GM19025 (cell line): ENCODE data around the gene ARAF.
A peak's percentile ranks its signal among the peaks of the same experiment; 100 is the strongest.
"Not testable (repeated sequence)": the region's sequence is repeated elsewhere in the genome, so short reads cannot be mapped to it uniquely, and the experiment has no call there.

Experiments used
- ATAC-seq: cut with Tn5 transposase; IDR thresholded peaks from one replicate; pipeline ENCODE4 v1.9.1; 2021; ENCODE audit warnings: mild to moderate bottlenecking, low read depth, moderate library complexity; ENCODE audit not compliant: unreplicated experiment

Gene ARAF

DNA sequence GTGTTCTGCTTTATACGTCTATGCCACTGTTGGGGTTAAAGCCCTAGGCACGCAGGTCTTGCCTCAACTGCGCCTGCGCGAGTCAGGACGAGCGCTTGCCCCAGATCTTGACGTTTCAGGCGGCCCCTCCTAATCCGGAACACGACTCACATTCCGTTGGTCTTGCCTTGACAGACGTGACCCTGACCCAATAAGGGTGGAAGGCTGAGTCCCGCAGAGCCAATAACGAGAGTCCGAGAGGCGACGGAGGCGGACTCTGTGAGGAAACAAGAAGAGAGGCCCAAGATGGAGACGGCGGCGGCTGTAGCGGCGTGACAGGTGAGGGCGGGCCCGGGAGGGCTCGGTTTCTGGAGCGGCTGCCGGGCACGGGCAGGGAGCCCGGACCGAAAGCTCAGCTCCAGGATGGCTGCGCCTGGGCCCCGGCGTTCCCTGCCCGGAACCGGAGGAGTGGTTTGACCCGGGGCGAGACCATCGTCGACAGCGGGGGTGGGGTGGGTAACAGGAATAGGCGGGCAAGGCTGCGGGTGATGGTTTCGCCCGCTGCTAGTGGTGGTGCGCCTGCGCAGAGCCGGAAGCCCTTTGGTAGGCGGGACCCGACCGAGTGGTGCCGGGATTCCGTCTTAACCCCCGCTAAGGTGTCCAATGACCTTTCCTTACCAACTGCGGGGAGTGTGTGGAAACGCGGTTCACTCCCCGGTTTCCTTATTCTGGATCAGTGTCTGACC lies at the start of gene ARAF:
Gene ARAF (plus strand): TSS at position 272 of the 725 bp plus-strand sequence. CDS start 1,763 bp downstream, outside the sequence.
- peak; percentile 86 for ATAC-seq

DNA sequence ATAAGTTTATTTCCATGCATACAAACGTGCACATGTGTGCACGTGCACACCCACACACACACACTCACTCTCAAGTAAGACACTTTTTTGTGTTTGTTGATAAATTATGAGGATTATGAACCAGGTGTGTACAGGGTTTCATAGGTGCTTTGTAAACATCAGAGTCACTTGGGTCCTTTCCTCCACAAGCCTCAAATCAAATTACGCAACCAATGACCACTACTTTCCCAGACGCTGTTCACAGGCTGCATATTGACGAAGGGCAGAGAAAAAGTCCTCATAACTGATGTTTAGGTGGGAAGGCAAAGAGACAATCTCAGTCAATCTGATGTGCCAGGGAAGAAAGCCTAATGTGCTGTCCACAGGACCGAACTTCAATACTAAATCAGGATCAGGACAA lies 48.6 kb upstream of the ARAF start:
- ATAC-seq, result not testable (repeated sequence)

DNA sequence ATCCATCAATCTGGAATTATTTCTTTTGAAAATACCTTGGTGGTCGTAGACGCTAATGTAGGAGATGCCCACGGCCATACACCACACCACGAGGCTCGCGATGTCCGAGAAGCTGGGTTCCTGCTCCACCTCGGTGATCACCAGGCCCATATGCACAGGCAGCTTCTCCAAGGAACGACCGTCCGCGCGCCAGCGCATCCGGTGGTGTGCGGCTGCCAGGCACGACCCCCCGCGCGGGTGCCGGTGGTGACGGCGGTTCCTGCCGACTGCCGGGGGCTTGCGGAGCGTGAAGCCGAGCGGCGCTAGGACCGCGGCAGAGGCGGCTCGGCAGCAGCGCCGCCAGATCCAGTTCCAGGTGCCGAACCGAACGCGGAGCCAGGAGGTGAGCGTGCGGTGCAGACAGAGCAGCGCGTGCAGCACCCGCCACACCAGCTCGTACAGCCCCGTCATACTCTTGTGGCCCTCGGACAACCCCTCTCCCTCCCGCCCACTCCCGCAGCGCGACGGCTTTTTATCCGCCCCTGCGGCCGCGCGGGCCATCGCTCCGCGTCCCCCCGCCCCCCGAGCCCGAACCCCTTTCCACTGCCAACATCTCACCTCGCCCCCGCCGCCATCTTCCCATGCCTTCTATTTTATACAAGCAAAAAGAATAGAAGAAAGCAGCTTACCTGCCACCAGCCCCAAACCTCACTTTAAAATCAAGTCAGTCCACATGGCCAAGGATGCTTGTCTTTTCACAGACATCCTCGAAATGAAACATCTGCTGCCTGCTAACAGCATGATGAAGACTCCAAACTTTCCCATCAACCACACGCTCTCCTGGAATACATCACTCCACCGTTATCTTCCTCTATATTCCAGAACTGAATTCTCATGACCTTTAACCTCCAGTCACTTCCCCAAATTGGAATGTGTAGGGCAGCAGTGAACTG lies 47.7 kb upstream of the ARAF start:
- ATAC-seq, result not testable (repeated sequence)

DNA sequence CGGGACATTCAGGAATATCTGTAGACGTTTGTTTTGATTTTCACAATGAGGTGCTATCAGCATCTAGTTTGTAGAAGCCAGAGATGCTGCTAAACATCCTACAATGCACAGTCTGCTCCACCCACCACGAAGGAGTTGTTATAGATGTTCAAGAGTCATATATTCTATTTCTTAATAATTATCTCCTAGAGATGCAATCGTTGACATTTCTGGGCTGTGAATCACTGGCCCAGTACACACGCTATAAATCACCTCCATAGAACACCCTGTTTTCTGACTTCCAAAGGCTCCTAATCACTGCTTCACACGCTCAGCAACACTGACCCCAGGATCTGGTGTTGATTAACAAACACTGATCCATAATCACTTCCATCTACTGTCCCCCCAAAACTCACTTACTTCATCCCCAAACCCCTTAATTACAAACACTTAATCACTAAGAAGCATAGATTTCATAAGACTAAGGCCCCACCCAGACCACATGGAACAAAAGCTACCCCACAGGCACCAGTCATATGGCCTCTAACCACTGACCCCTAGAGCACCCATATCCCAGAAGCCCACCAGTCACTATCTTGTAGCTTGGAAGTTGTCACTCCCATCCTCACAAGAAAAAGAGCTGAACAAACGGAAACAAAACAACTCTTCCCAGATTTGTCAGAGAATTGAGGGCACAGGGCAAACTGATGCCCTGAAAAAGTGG lies 46.3 kb upstream of the ARAF start:
- ATAC-seq, result no peak

GRCh38 chrX:47515941-47516665 lies 44.9 kb upstream of the ARAF start:
- no peak for ATAC-seq

GRCh38 chrX:47518144-47518543 lies 42.9 kb upstream of the ARAF start:
- no peak for ATAC-seq

DNA sequence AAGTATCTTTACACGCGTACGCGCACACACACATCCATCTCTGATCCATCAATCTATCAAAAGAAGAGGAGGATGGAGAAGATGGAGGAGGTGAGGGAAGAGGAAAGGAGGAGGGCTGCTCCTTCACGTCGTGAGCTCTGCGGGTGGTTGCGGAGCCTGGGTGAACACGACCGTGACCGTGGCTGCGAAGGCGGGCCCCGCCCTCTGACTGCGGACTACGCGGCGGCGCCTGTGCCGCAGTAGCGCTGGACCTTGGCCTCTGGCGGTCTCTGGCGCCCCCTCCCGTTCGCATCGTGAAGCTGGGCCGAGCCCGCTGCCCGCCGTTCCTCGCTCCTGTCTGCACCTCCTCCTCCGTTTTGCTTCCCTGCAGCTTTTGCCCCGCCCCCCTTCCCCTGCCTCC lies 37.7 kb upstream of the ARAF start:
- ATAC-seq, result peak; percentile 90

DNA sequence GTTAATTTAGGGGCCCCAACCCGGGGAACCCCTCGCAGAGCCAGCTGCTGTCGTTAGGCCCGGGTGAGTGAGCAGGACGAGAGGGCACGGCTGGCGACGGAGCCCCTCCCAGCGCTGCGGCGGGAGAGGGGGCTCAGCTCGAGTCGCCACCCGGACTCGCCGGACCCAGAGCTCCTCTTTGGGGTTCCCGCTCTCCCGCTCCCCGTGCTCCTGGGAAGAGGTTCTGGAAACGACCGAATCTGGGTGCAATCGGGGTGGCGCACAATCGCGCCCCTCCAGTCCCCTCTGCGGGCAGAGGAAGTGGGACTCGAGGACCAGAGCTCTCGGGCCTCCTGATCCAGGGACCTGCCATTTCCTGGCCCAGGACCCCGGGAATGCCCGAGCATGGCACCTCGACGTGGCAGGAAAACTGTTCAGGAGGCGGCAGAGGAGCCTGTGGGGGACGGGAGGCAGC lies 37.3 kb upstream of the ARAF start:
- ATAC-seq, result no peak

GRCh38 chrX:47529548-47529947 lies 31.5 kb upstream of the ARAF start:
- ATAC-seq, result no peak

GRCh38 chrX:47530049-47530448 lies 31.0 kb upstream of the ARAF start:
- no peak for ATAC-seq

DNA sequence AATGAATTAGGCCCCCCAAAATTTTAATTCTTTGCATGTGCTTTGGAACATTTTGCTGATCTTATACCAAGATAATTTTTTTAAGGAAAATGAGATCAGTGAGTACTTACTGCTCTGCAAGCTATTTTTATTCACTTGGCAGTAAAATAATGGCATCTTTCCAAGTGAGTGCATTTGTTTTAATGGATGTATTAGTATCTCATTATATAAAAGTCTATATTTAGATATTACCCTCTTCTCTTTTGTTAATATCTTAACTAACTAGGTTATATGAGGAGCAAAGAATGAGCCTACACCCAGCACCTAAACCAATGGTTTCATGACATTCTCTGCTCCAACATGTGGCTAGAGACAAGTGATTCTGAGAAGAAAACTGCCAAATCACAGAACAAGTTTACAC lies 21.1 kb upstream of the ARAF start:
- no peak for ATAC-seq

- no peak for ATAC-seq
Observed at GRCh38 chrX:47540754-47541538, 20.1 kb upstream of the ARAF start.

GRCh38 chrX:47543496-47543895 lies 17.5 kb upstream of the ARAF start:
- no peak for ATAC-seq

DNA sequence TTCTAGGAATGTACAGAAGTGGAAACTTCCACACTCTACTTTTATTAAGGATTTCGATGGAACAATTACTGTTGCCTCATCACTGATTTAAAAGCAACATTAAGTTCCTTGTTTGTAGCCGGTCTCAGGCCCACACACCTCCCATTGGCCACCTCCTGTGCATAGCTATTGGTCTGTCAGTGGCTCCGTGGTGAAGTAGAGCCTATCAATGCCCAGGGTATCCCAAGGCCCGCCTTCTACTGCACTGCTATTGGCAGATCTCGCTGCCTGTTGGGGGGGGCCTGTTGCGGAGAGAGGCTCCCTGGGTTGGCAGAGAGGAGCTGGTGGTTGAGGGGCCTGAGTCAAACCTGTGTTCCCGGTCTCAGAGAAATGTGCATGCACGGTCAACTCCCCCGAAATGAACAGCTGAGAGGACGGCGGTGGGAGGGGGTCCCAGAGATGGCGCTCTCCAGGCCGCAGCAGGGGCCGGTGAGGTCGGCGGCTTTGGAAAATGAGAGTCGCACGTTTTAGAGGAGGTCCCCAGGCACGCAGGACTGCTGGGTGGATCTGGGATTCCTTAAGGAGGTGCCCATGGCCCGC lies 4.9 kb upstream of the ARAF start:
- ATAC-seq, result peak; percentile 83

GRCh38 chrX:47558436-47558835 lies 2.6 kb upstream of the ARAF start:
- ATAC-seq, result no peak

DNA sequence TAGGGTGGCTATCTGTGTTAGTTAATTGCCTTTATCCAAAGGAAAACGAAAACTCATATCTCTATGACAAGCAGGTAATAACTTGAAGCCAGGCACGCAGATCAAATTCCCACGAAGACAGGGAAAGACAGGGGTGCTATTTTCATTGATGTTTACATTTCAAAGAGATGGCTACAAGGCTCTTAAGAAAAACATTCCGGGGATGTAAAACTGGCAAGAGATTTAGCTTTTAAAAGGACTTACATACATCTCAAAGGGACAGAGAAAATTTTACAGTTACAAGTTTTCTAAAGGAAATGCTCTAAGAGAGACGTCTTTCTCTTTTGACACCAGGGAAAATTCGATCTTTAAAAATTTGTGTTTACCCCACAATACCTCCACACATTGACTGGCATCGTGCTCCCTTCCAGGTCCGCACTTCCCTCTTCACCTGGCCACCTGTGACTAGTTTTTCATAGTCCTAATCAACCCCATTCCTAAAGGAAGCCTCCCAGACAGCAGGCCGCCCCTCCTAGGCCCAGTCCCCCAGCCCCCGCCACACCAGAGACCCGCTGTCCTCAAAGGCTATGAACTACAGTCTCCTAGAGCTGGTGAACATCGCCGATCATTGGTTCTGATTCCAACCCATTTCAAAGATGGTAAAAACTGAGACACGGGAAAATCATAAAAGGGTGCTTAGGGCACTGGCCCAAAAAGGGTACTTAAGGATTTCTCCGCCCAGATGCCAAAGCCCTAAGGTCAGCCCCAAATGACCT lies 649 bp upstream of the ARAF start:
- ATAC-seq, result no peak

- ATAC-seq, result no peak
Observed at GRCh38 chrX:47561659-47562151, 700 bp downstream of the ARAF start.

GRCh38 chrX:47562615-47563243 lies 1.7 kb downstream of the ARAF start:
- ATAC-seq, result no peak
